Neural crest cell (in vitro differentiated cells): ENCODE measurements around the gene FARP2. TPM values are rescaled to one million over a fixed set of nuclear protein-coding genes. Genes with fewer than 3 reads are reported as not detected.
A peak's percentile ranks its signal among the peaks of the same experiment; 100 is the strongest.
"Not testable (repeated sequence)": the region's sequence is repeated elsewhere in the genome, so short reads cannot be mapped to it uniquely, and the experiment has no call there.

Experiments
- DNase-seq: peaks from one replicate; pipeline ENCODE4 v3.0.0; 2021; ENCODE audit warnings: low read depth, mixed read lengths, low spot score
- H3K27ac Mint-ChIP-seq: one replicate; pipeline ENCODE4 v1.8.0; 2021; ENCODE audit warnings: mild to moderate bottlenecking, mixed read lengths; ENCODE audit not compliant: unreplicated experiment
- H3K27me3 Mint-ChIP-seq: 2 replicates; pipeline ENCODE4 v1.8.0; 2021; ENCODE audit warnings: low read depth, mild to moderate bottlenecking, mixed read lengths
- H3K36me3 Mint-ChIP-seq: 2 replicates; pipeline ENCODE4 v1.8.0; 2021; ENCODE audit warnings: low read depth, mild to moderate bottlenecking, mixed read lengths
- H3K4me1 Mint-ChIP-seq: 2 replicates; pipeline ENCODE4 v1.8.0; 2021; ENCODE audit warnings: mixed read lengths
- H3K4me3 Mint-ChIP-seq: one replicate; pipeline ENCODE4 v1.8.0; 2021; ENCODE audit warnings: mild to moderate bottlenecking, mixed read lengths
- H3K9me3 Mint-ChIP-seq: 2 replicates; pipeline ENCODE4 v1.8.0; 2021; ENCODE audit warnings: mixed read lengths
- CTCF ChIP-seq: fragments of 200-600 bp; sonication (generic); conservative IDR thresholded peaks from 2 replicates; pipeline ENCODE4 v1.5.0; 2021; ENCODE audit warnings: antibody characterized with exemption, mild to moderate bottlenecking
- total RNA-seq: library from RNA; stranded (reverse); gene quantifications from 2 replicates; pipeline ENCODE4 v1.2.1, GENCODE V29; 2021

FARP2 gene
- total RNA-seq, 1 donor from 2014 or later: 36.1 TPM

GRCh38 chr2:241410739-241411176 lies 54.7 kb downstream of the FARP2 start:
- Mint-ChIP-seq H3K36me3 (peaks cover 9% of the 10 kb centered on the region), H3K9me3 (no peaks in the 10 kb centered on the region), H3K4me1 (peaks cover 11% of the 10 kb centered on the region), H3K27ac (peak overlapping the region; percentile 77), H3K27me3 (no peaks in the 10 kb centered on the region), H3K4me3 (no peak overlapping the region)
- DNase-seq: peak; percentile 2
- no peak for TF ChIP-seq CTCF

GRCh38 chr2:241412144-241412543 lies 56.1 kb downstream of the FARP2 start:
- Mint-ChIP-seq H3K36me3 (peaks cover 17% of the 10 kb centered on the region), H3K4me1 (peaks cover 11% of the 10 kb centered on the region), H3K4me3 (no peak overlapping the region), H3K27ac (peak overlapping the region; percentile 15), H3K9me3 (no peaks in the 10 kb centered on the region), H3K27me3 (no peaks in the 10 kb centered on the region)
- DNase-seq: no peak
- TF ChIP-seq CTCF: no peak

GRCh38 chr2:241413501-241413900 lies 57.4 kb downstream of the FARP2 start:
- Mint-ChIP-seq H3K36me3 (peaks cover 17% of the 10 kb centered on the region), H3K27ac (peak overlapping the region; percentile 15), H3K4me1 (peaks cover 16% of the 10 kb centered on the region)
- not testable (repeated sequence) for H3K9me3 Mint-ChIP-seq, H3K27me3 Mint-ChIP-seq, DNase-seq, H3K4me3 Mint-ChIP-seq

GRCh38 chr2:241413929-241414580 lies 58.0 kb downstream of the FARP2 start:
- no peaks in the 10 kb centered on the region for H3K9me3 Mint-ChIP-seq
- peak overlapping the region; percentile 15 for H3K27ac Mint-ChIP-seq
- no peak overlapping the region for H3K4me3 Mint-ChIP-seq
- no peak for TF ChIP-seq CTCF
- H3K4me1 Mint-ChIP-seq: peaks cover 16% of the 10 kb centered on the region
- DNase-seq: no peak
- peaks cover 17% of the 10 kb centered on the region for H3K36me3 Mint-ChIP-seq
- H3K27me3 Mint-ChIP-seq: no peaks in the 10 kb centered on the region

- no peak overlapping the region for H3K4me3 Mint-ChIP-seq
- H3K27me3 Mint-ChIP-seq: no peaks in the 10 kb centered on the region
- TF ChIP-seq CTCF: no peak
- H3K9me3 Mint-ChIP-seq: no peaks in the 10 kb centered on the region
- peaks cover 17% of the 10 kb centered on the region for H3K36me3 Mint-ChIP-seq
- H3K4me1 Mint-ChIP-seq: peaks cover 13% of the 10 kb centered on the region
- H3K27ac Mint-ChIP-seq: no peak overlapping the region
- DNase-seq: no peak
Measured at GRCh38 chr2:241415196-241415595, 59.1 kb downstream of the FARP2 start.

GRCh38 chr2:241417626-241418025 lies 61.5 kb downstream of the FARP2 start:
- no peak for TF ChIP-seq CTCF
- Mint-ChIP-seq H3K4me1 (peaks cover 5% of the 10 kb centered on the region), H3K36me3 (peaks cover 26% of the 10 kb centered on the region), H3K4me3 (no peak overlapping the region), H3K27me3 (no peaks in the 10 kb centered on the region), H3K27ac (peak overlapping the region; percentile 65), H3K9me3 (no peaks in the 10 kb centered on the region)
- no peak for DNase-seq
